Astrocyte (in vitro differentiated cells and primary cell): ENCODE results near the gene SLC44A5.
"Not testable (repeated sequence)": the region's sequence is repeated elsewhere in the genome, so short reads cannot be mapped to it uniquely, and the experiment has no call there.

Experiments
- CTCF ChIP-seq: IDR thresholded peaks from 2 replicates; pipeline ENCODE4 v1.5.1; 2011; ENCODE audit warnings: low read depth, mild to moderate bottlenecking, inconsistent platforms, low read length, moderate library complexity; ENCODE audit not compliant: insufficient read depth
- EZH2 ChIP-seq: IDR thresholded peaks from 2 replicates; pipeline ENCODE4 v1.6.1; 2012; ENCODE audit warnings: mild to moderate bottlenecking, low read length, inconsistent platforms; ENCODE audit not compliant: insufficient read depth

GRCh38 chr1:75403147-75403646, 207.7 kb downstream of the SLC44A5 start:
- not testable (repeated sequence) for TF ChIP-seq CTCF, EZH2
